ENCODE data around the gene MUC5AC.
"Not testable (repeated sequence)": the region's sequence is repeated elsewhere in the genome, so short reads cannot be mapped to it uniquely, and the experiment has no call there.

Gene MUC5AC

DNA sequence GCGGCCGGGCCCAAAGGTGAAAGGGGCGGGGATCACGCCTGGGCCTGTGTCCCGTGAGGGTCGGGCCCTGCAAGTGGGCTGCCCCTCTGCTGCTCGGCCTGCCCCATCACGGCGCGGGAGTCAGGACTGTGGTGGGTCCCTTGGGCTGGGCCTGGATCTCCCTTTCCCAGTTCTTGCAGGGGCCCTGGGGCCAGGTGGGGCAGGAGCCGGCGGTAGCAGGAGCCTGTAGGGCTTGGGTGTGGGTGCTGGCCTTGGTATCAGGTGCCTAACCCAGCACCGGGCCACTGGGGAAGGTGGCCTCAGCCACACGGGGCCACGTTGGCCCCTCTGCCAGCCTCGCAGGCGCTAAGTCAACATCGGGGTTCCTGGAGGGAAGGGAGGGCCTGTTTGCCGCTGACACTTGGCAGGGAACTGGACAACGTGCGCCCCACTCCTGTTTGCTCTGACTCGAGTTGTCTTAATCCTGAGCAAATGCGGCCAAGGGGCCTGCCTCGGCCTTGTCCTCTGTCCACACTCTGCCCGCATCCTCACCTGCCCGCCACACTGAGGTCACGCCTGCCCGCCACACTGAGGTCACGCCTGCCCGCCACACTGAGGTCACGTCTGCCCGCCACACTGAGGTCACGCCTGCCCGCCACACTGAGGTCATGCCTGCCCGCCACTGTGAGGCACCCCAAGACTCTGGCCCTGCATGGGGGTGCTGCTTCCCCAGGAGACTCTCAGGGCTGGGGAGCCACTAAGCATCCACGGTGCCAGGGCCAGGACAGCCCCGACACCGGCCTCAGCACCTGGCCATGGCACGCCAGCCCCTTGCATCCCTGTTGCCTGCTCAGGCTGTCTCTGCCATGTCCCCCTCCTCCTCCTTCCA, 50.9 kb downstream of the MUC5AC start:
- DNase-seq (ENCODE audit: low spot score): no peak

DNA sequence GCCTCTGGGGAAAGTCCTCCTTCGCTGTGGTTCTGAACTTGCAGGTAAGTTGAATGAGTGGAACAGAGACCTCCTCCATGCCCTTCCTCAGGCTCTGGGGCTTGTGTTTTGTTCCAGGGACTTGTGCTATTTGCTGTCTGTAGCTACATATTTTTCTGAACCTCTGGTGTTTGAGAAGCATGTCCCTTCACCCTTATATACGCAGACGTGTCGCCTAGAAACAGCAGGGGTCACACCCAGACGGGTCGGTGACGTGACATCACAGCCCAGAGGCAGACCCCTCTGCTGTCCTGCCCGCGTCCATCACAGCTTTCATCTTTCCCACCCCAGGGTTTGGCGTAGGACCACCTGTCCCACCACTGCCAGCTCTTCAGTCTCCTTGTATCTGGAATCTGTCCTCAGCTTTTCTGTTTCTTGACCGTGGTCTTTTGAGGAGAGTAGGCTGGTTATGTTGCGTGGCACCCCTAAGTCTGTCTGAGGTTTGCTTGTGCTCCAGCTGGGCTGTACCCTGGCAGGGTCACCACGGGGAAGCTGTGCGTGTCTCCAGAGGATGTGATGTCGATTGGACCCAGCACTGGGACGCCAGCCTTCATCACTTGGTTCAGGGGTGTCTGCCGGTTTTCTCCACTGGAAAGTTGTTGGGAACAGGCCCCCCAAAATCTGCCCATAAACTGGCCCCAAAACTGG, 51.8 kb downstream of the MUC5AC start:
- DNase-seq (ENCODE audit: low spot score): no peak

DNA sequence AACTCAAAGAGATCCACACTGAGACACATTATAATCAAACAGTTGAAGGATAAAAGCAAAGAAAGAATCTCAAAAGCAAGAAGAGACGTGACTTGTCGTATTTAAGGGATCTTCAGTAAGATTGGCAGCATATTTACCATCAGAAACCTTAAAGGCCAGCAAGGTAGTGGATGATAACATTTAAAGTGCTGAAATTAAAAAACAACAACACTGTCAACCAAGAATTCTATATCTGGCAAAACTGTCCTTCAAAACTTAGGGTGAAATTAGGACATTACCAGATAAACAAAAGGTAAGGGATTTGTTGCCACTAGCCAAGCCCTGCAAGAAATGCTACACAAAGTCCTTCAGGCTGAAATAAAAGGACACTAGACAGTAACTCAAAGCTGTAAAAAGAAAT, 54.1 kb downstream of the MUC5AC start:
- no peak for DNase-seq (ENCODE audit: low spot score)

DNA sequence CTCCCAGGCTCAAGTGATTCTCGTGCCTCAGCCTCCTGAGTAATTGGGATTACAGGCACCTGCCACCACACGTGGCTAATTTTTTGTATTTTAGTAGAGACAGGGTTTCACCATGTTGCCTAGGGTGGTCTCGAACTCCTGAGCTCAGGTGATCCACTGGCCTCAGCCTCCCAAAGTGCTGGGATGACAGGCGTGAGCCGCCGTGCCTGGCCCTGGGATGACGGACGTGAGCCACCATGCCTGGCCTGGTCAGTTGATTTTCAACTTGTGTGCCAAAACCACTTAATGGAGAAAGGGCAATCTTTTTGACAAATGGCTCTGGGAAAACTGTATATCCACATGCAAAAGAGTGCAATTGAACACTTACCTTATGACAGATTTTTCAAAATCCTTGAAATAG, 58.1 kb downstream of the MUC5AC start:
- not testable (repeated sequence) for DNase-seq (ENCODE audit: low spot score)

DNA sequence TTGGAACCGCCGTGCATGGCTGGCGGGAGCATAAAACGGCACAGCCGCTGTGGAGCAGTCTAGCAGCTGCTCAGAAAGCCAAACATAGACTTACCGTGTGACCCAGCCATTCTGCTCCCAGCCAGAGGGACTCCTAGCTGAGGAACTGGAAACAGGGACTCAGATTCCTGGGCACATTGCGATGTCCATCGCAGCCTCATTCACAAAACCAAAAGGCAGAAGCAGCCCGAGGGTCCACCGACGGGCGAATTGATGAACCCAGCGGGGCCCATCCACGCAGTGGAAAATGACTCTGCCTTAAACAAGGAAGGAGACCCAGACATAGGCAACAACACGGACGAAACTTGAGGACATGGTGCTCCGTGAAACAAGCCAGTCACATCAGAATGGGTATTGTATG, 59.4 kb downstream of the MUC5AC start:
- DNase-seq (ENCODE audit: low spot score): no peak

DNA sequence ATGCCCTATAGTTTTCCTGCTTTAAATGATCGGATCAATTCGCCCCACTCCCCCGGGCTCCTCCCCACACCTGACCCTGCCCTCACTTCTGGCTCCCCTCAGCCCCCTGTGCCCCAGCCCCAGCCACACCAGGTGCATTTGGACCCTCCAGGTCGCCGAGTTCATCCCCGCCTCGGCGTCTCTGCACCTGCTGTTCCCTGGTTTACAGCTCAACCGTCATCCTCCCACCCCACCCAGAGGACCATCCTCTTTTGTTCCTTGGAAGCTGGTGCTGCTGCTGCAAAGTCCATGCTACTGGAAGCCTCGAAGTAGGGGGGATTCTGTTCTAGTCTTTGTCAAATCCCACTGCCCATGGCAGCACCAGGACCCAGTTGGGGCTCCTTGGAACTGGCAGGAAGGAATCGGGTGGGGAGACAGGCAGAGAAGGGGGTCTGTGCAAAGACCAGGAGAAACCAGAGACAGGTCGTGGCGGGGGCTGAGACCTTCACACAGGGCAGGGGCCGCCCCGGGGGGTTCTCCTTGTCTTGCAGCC, 60.6 kb downstream of the MUC5AC start:
- no peak for DNase-seq (ENCODE audit: low spot score)

DNA sequence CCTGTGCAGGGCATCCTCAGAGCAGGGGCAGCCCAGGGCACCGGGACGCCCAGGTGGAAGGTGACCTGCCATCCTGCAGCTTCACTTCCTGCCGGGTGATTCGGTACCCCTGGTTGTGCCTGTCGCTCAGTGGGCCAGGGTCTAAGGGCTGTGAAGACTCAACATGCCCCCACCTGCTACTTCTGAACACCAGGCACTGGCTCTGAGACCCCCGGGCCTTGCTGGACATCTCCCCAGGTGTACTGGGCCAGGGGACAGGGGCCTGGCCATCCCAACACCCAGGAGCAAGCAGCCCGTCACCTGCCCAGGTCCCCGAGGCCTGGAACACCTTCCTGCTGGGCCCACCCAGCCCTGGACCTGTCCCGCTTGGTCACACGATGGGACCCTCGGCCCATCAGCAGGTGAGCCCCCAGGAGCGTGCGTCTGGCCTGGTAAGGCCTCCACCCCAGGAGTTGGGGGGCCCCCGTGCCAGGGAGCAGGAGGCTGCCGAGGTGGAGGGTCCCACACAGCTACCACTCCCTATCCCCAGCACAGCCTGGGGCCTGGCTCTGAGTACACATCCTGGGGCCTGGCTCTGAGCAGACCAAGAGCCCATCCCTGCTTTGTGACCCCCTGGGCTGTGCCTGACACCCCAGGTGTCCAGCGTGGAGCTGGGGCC, 61.2 kb downstream of the MUC5AC start:
- peak; percentile 30 for DNase-seq (ENCODE audit: low spot score)

DNA sequence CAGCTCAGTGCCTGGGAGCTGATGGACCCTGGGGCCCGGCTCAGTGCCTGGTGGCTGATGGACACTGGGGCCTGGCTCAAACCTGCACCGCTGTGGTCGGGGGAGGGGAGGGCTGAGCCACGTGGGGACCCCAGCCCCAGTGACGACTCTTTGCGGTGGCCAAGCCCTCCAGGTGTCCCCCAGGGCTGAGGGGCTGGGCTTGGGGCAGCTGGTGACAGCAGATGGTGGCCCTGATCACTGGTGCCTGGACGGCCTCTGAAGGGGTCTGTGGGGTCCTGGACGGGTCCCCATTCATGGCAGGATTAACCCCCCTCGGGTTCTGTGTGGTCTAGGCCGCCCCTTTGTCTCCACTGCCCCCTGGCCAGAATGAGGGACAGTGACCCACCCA, 61.7 kb downstream of the MUC5AC start:
- DNase-seq (ENCODE audit: low spot score): peak; percentile 20

DNA sequence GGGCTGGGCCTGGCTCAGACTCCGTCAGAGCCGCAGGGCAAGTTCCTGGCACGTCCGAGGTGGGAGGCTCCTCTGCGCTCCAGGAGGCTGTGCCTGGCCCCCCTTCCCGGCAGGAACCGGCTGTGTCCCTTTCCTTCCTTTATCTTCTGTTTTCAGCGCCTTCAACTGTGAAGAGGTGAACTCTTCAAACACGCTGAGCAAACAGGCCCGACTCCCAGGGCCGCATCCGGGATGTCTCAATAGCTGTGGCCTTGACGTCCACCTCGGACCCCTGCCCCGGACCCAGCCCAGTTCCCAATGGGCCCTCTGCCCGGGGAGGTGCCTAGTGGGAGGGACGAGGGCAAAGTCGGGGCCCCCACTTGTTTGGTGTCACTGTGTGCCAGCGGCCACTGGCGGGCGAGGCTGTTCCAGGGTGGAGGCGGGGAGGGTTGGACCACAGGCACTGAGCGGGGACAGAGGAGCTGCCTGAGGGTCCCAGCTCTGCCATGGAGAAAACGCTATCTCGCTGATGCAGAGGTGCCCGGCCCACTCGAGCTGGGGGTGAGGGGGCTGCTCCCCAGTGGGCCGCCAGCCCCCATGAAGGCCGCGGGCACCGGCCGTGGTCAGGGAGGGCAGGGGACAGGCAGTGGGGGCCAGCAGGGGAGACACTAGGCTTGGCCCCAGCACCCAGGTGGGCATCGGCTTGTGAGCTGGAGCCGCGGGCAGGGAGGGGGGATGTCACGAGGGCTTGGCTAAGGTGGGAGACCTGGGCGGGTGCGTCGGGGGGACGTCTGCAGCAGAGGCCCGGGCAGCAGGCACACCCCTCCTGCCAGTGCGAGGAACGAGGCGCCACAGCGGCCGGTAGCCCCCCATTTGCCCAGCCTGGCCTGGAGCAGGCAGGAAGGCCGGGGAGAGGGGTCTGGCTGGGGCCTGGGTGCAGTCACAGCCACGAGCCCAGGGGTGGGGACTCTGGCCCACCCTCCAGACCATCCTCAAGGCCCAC, 62.4 kb downstream of the MUC5AC start:
- peak; percentile 34 for DNase-seq (ENCODE audit: low spot score)

DNA sequence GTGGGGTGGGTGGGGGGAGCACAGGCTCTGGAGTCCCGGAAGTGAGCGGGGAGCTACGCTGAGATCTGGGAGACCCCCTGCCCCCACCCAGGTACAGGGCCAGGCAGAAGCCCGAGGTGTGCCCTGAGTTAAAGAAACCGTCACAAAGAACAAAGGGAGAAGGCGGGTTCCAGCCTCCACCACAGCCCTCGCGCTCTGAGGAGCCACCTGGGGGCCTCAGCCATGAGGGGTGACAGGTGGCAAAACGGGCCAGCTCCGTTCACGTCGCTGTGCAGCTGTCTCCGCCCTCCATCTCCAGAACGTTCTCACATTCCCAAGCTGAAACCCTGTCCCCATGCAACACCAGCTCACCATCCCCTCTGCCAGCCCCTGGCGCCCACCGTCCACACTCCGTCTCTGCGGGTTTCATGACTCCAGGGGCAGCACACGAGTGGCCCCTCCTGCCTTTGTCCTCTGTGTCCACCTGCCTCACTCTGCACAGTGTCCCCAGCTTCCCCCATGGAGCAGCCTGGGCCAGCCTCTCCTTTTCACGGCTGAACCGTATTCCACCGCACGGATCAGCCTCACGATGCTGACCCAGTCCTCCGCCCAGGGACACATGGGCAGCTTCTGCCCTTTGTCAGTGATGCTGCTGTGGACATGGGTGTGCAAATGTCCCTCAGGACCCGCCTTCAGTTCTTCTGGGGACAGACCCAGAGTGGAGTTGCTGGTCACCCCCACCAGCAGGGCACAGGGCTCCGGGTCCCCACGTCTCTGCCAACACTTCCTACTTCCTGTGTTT, 63.4 kb downstream of the MUC5AC start:
- peak; percentile 18 for DNase-seq (ENCODE audit: low spot score)

DNA sequence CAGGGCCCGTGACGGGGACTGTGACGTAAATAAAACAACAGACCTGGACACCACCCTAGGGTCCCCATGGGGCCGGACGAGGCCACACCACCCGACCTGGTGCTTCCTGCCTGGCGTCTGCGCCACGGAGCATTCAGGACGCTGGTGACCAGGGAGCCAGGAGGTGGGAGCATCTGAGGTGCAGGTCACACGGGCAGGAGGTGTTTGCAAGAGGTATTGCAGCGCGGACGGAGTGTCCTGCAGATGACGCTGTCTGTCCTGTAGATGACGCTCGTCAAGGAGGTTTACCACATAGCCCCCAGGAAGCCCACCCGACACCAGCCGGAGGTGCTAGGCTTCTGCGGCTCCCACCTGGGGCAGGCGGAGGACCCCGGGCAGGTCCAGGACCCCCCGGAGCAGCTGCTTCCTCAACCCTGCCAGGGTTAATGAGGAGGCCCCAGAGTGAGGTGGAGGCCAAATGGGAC, 64.1 kb downstream of the MUC5AC start:
- DNase-seq (ENCODE audit: low spot score): peak; percentile 33

DNA sequence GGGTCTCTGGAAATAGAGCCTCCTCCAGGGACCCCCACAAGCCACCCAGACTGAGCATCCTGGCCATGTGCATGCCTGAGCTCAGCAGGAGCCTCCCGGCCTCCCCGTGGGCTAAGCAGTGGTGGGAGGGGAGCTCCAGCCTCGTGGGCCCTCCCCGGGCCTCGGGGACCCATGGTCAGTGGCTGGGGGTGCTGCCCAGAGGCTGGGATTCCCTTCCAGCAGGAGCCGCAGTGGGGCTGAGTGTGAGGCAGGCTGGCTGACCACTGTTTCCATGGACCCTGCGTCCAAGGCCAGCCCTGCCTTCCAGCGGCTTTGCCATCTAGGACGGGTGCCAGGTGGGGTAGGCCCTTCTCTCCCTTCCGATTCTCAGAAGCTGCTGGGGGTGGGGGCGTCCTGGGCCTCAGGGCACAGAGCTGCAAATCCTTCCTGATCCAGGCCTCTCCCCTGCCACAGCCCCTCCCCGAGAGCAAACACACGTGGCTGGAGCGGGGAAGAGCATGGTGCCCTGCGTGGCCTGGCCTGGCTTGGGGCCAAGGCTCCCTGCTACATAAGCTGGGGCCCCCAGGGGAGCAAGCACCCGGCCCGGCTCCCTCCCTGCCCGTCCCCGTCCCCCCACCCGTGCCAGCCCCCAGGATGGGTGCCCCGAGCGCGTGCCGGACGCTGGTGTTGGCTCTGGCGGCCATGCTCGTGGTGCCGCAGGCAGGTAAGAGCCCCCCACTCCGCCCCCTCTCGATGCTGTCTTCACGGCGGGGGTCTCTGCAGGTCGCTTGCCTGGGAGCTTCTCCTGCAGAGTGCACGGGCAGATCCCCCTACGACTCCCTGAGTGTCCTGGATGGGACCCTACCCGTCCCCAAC, 65.0 kb downstream of the MUC5AC start, which contains the start of gene MUC5B:
Gene MUC5B, plus strand, starts transcription at position 576 of the 855 bp plus-strand sequence. Its CDS starts 58 bp downstream, at position 634.
- DNase-seq (ENCODE audit: low spot score): peak; percentile 44

DNA sequence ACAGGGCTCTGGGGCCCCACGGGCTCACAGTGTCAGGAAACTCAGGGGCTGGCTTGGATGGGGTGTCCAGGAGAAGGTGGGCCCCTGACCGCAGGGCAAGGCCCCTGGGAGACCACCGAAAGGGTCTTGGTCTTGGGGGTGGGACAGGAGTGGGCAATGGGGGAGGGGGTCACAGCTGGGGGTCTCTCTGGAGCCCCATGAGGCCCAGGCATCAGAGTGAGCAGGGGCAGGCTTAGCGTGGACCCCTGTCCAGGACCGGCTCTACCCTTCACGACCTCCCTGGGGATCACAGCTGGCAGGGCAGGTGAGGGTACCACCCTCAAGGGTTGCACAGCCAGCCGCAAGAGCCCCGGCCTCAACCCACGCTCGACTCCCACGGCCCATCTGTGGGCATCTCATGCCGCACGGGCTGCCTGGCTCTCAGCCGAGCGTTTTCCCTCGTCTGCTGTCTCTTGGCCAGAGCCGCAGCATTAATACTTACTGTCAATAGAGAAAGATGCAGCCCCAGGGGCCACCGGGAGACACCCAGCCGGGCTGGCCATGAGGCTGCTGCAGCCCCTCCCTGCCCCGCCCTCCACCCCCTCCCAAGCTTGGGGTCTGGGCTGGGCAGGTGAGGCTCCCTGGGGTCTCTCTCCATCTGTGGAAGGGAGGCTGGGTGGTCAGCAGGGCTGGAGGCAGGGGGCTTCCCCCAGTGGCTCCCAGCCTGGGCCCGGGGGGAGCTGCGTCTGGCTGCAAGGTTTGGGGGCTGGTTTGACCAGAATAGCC, 65.8 kb downstream of the MUC5AC start:
- peak; percentile 37 for DNase-seq (ENCODE audit: low spot score)

DNA sequence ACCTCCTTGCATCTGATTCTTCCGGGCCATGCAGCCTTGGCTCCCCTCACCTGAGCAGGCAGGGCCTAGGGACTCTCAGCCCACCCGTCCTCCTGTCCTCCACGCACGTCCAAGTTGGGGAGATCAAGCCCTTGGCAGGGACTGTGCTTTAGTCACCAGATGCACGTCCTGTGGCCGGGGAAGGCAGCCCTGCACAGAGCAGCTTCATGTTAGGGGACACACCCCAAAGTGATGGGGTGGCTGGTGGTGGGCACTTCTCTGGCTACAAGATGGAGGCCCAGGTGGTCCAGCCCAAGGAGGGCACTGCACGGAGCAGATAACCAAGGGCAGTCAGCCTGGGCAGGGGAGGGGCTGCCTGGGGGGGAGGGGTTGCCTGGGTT, 66.3 kb downstream of the MUC5AC start:
- DNase-seq (ENCODE audit: low spot score): no peak

DNA sequence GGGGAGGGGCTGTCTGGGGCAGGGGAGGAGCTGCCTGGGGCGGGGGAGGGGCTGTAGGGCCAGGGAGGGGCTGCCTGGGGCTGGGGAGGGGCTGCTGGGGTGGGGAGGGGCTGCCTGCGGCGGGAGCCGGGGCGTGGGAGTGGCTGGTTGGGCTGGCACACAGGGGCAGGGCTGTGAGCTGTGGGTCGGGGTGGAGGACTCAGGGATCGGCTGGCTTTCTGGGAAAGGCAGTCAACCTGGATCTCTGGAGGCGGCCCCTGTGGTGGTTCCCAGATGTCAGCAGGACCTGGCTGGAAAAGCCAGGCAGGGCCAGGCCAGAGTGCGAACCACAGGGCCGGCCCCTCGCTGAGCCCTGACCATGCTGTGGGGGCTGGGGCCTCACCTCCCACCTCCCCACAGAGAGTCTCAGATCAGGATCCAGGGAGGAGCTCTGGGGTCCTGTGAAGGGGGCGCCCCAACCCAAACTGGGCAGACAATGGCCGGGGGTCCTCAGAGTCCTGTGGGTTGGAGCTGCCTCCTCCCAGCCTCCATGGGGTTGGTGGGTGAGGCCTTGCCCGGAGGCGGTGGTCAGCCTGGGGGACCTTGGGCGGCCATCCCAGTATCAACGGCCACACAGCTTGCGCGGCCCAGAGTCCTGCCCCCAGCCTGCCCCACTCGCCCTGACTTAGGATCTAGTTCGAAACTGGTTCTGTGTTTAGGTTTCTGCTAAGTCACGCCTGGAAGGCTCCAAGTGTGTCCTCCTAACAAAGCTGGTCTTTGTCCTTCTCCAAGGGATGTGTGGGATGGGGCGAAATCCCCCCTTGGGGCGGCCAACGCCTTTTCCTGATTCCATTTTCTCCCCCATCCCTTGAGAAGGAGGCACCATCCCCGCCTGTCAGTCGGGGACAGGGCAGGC, 67.0 kb downstream of the MUC5AC start:
- peak; percentile 36 for DNase-seq (ENCODE audit: low spot score)

DNA sequence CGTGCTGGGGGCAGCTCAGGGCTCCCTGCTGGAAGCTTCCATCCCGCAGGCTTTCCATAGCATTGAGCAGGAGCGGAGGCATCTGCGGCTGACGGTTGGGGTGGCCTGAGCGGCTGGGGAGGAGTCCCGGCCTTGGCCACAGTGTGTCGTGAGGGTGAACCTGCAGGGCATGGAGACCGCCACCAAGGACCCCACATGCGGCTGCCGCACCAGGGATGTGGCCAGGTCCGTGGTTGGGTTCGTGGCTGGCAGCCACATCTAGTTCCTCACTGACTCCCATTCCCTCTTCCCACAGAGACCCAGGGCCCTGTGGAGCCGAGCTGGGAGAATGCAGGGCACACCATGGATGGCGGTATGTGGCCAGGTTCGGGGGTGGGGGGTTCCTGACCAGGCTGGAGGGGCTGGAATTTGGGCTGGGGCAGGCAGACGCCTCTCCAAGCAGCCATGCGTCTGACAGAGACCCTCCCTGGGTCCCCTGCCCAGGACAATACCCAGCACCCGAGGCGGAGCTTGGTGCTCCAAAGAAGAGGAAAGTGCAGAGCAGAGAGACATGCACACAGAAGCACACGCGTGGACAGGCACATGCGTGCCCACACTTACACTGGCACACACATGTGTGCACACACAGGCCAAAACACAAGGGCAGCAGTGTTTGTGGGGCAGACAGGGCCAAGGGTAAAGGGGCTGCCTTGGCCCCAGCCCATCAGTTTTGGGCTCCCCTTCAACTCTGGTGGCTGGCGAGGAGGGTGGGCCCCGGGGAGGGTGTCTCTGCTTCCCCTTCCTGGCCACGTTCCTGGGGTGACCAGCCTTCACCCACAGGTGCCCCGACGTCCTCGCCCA, 67.9 kb downstream of the MUC5AC start:
- peak; percentile 34 for DNase-seq (ENCODE audit: low spot score)
